ENCODE results near the gene TBL3.
"Not testable (repeated sequence)": the region's sequence is repeated elsewhere in the genome, so short reads cannot be mapped to it uniquely, and the experiment has no call there.

The TBL3 gene

GRCh38 chr16:2006317-2006716 lies 34.5 kb downstream of the TBL3 start:
- no peak for ATAC-seq
- Mint-ChIP-seq H3K27ac (peak overlapping the region; percentile 93), H3K4me1 (peaks cover 50% of the 10 kb centered on the region), H3K4me3 (peak overlapping the region; percentile 87), H3K36me3 (peaks cover 54% of the 10 kb centered on the region), H3K9me3 (no peaks in the 10 kb centered on the region)
- no peak for DNase-seq (ENCODE audit: low spot score in 2 of 2)

DNA sequence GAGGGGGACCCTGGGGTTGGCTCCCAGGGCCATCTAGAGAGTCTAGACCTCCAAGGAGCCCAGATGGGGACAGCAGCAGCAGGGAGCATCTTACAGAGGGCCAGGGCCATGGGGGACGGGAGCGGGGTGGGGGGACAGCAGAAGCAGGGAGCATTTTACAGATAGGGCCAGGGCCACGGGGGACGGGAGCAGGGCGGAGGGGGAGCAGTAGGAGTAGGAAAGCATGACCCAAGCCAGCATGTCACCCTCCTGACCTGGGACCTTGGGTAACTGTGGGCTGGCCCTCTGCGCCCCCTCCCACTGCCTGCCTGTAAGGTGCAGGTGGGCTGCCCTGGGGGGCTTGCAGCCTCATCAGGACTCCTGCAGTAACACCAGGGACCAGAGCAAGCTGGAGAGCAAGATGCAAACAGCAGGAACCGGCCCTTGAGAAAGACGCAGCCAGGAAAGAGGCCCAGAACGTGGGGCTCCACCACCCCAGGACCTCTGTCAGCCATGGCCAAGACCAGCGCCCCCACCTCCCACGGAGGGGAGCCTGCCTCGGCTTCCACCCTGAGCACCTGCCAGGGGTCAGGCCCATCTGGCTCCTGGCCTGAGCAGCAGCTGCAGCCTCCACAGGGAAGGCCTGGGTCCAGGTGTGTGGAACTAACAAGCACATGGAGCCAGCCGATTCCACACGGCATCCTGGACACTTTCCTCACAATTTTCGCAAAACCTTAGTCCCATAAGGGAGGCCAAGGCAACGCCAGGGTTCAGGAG lies 35.4 kb downstream of the TBL3 start:
- DNase-seq (ENCODE audit: low spot score in 2 of 2) (no peak), ATAC-seq (no peak)
- H3K36me3 Mint-ChIP-seq = peaks cover 48% of the 10 kb centered on the region
- peak overlapping the region; percentile 93 for H3K27ac Mint-ChIP-seq
- no peaks in the 10 kb centered on the region for H3K9me3 Mint-ChIP-seq
- H3K4me1 Mint-ChIP-seq = peaks cover 50% of the 10 kb centered on the region
- peak overlapping the region; percentile 87 for H3K4me3 Mint-ChIP-seq

DNA sequence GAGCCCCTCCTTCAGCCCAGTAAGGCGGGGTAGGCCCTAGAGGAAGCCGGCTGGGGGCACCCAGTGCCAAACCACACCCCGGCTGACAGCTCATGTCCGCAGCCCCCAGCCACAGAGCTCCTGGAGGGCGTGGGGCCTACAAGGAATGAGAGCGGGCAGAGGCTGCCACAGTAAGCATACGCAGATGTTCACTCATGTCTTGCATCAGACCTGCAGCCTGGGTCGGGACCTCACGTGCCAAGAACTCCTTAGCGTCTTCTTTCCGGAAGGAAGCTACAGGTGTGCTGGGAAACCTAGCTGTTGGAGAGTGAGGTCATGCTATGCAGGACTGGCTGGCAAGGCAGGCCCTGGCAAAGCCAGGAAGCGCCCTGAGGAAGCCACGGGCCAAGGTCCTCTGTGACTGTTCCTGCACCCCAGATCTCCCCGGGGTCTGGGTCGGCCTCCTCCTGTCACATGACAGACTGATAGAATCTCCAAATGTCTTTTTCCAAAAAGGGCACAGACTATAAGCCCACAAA lies 36.2 kb downstream of the TBL3 start:
- Mint-ChIP-seq H3K9me3 (no peaks in the 10 kb centered on the region), H3K4me1 (peaks cover 50% of the 10 kb centered on the region), H3K4me3 (peak overlapping the region; percentile 87), H3K27ac (peak overlapping the region; percentile 93), H3K36me3 (peaks cover 39% of the 10 kb centered on the region)
- ATAC-seq = no peak
- DNase-seq (ENCODE audit: low spot score in 2 of 2) = no peak

- no peak for DNase-seq (ENCODE audit: low spot score in 2 of 2)
- H3K36me3 Mint-ChIP-seq = peaks cover 33% of the 10 kb centered on the region
- ATAC-seq = peak; percentile 3
- peak overlapping the region; percentile 93 for H3K27ac Mint-ChIP-seq
- H3K4me3 Mint-ChIP-seq = peak overlapping the region; percentile 87
- H3K9me3 Mint-ChIP-seq = no peaks in the 10 kb centered on the region
- H3K4me1 Mint-ChIP-seq = peaks cover 50% of the 10 kb centered on the region
Measured at GRCh38 chr16:2008631-2009163, 36.8 kb downstream of the TBL3 start.

DNA sequence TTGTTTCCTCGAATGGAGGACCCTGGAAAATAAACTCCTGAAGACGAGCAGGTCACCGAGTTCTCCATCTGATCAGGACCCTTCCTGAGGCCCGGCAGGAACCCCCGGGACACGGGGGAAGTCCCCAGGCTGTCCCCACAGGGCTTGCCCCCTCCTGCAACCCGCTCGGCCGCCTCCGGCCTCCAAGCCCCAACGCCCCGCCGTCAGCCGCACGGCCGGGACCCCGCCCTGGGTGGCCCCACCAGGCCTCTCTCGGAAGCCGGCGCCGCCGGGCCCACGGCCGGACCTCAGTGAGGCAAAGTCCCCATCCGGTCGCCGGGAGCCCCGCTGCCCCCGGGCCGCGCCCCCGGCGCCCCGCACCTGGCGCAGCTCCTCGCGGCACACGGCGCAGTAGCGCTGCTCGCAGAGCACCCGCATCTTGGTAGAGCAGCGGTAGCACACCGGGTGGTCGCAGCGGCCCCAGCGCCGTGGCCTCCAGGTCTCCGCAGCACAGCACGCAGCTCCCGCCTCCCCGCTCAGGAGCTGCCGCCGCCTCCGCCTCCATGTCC lies 37.4 kb downstream of the TBL3 start:
- H3K4me1 Mint-ChIP-seq = peaks cover 46% of the 10 kb centered on the region
- ATAC-seq = peak; percentile 58
- peak overlapping the region; percentile 87 for H3K4me3 Mint-ChIP-seq
- no peak for DNase-seq (ENCODE audit: low spot score in 2 of 2)
- H3K27ac Mint-ChIP-seq = peak overlapping the region; percentile 93
- peaks cover 33% of the 10 kb centered on the region for H3K36me3 Mint-ChIP-seq
- H3K9me3 Mint-ChIP-seq = no peaks in the 10 kb centered on the region

- Mint-ChIP-seq H3K36me3 (peaks cover 31% of the 10 kb centered on the region), H3K27ac (peak within 1 kb of the TSS; percentile 93), H3K4me3 (peak within 1 kb of the TSS; percentile 87), H3K4me1 (peaks cover 39% of the 10 kb centered on the region), H3K9me3 (no peaks in the 10 kb centered on the region)
- DNase-seq (ENCODE audit: low spot score in 2 of 2) (peak; percentile 72 to 83), ATAC-seq (peak; percentile 97)
Measured at GRCh38 chr16:2009791-2010510, 38.1 kb downstream of the TBL3 start, which contains the start of gene ZNF598. Gene ZNF598, minus strand, starts transcription at chr16:2009821.

GRCh38 chr16:2011726-2012125 lies 39.9 kb downstream of the TBL3 start:
- ATAC-seq; DNase-seq (ENCODE audit: low spot score in 2 of 2); H3K27ac Mint-ChIP-seq; H3K4me3 Mint-ChIP-seq; H3K9me3 Mint-ChIP-seq: not testable (repeated sequence)
- Mint-ChIP-seq H3K4me1 (peaks cover 23% of the 10 kb centered on the region), H3K36me3 (peaks cover 27% of the 10 kb centered on the region)

DNA sequence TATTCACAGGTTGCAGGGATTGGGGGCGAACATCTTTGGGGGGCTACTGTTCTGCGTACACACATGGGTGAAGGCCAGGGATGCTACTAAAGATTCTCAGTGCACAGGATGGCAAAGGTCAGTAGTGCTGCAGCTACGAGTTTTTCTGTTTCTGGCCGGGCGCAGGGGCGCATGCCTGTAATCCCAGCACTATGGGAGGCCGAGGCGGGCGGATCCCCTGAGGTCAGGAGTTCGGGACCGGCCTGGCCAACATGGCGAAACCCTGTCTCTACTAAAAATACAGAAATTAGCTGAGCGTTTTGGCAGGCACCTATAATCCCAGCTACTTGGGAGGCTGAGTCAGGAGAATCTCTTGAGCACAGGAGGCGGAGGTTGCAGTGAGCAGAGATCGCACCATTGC lies 41.7 kb downstream of the TBL3 start:
- Mint-ChIP-seq H3K27ac (no peak overlapping the region), H3K4me3 (no peak overlapping the region), H3K4me1 (peaks cover 5% of the 10 kb centered on the region), H3K36me3 (peaks cover 11% of the 10 kb centered on the region), H3K9me3 (no peaks in the 10 kb centered on the region)
- DNase-seq (ENCODE audit: low spot score in 2 of 2) (no peak), ATAC-seq (no peak)

- DNase-seq (ENCODE audit: low spot score in 2 of 2) (no peak), ATAC-seq (no peak)
- Mint-ChIP-seq H3K27ac (no peak overlapping the region), H3K4me1 (no peaks in the 10 kb centered on the region), H3K4me3 (no peak overlapping the region), H3K36me3 (peaks cover 1% of the 10 kb centered on the region), H3K9me3 (no peaks in the 10 kb centered on the region)
Measured at GRCh38 chr16:2015117-2015946, 43.5 kb downstream of the TBL3 start.

DNA sequence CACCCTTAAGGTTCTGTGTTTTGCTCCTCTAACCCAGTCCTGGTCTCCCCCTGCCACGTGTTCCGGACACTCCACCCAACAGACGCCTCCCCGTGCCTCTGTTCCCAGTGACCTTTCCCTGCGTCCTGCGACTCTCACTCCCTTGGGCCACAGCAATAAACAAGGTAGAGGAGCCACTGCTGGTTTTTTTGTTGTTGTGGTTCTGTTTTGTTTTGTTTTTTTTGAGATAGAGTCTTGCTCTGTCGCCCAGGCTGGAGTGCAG lies 44.0 kb downstream of the TBL3 start:
- Mint-ChIP-seq H3K27ac (no peak overlapping the region), H3K9me3 (no peaks in the 10 kb centered on the region), H3K4me3 (no peak overlapping the region), H3K36me3 (no peaks in the 10 kb centered on the region), H3K4me1 (peaks cover 5% of the 10 kb centered on the region)
- no peak for ATAC-seq
- no peak for DNase-seq (ENCODE audit: low spot score in 2 of 2)

DNA sequence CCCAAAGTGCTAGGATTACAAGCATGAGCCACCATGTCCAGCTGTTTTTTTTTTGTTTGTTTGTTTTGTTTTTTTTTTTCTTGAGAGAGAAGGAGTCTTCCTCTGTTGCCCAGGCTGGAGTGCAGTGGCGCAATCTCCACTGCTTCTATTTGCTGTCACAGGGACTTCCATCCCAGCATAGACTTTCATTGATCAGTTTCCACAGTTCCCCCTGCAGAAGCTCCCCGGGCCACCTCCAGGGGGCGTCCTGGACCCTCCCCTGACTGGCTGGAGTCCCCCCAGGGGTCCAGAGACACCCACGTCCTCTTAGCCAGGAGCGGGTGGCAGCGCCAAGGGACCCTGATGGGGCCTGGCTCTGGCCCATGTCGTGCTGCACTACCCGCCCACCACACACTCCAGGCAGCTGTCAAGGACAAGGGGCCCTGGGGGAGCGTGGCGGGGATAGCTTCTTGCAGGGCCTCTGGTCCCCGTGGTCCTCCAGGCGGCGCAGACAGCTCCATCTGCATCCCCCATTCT lies 44.6 kb downstream of the TBL3 start:
- Mint-ChIP-seq H3K4me3 (no peak overlapping the region), H3K27ac (no peak overlapping the region), H3K36me3 (no peaks in the 10 kb centered on the region), H3K4me1 (peaks cover 6% of the 10 kb centered on the region), H3K9me3 (no peaks in the 10 kb centered on the region)
- ATAC-seq = peak; percentile 39
- peak in 1 of 2 donors; percentile 74 for DNase-seq (ENCODE audit: low spot score in 2 of 2)

DNA sequence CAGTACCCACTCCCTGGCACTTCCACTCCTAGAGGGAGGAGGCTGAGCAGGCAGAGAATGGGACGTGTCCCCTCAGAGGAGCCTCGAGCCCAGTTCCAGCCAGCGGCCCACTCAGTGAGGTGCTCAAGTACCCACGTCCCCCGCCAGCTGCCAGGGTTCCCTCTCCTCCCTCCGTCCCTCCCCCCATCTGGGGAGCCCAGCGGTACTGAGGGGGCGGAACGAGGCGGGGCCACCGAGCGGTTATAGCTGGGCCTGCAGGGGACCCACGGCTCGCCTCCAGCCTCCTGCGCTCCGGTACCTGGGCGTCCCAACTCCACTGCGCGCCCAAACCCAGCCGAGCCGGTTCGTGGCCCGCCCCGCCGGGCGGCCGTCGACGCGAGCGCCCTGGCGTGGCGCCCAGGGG lies 47.7 kb downstream of the TBL3 start, which contains the start of gene NPW:
TSS of gene NPW (plus strand) at position 268 of the 403 bp plus-strand sequence.
- Mint-ChIP-seq H3K36me3 (no peaks in the 10 kb centered on the region), H3K4me1 (peaks cover 19% of the 10 kb centered on the region), H3K27ac (no peak within 1 kb of the TSS), H3K4me3 (peak within 1 kb of the TSS; percentile 33), H3K9me3 (no peaks in the 10 kb centered on the region)
- no peak for DNase-seq (ENCODE audit: low spot score in 2 of 2)
- no peak for ATAC-seq

DNA sequence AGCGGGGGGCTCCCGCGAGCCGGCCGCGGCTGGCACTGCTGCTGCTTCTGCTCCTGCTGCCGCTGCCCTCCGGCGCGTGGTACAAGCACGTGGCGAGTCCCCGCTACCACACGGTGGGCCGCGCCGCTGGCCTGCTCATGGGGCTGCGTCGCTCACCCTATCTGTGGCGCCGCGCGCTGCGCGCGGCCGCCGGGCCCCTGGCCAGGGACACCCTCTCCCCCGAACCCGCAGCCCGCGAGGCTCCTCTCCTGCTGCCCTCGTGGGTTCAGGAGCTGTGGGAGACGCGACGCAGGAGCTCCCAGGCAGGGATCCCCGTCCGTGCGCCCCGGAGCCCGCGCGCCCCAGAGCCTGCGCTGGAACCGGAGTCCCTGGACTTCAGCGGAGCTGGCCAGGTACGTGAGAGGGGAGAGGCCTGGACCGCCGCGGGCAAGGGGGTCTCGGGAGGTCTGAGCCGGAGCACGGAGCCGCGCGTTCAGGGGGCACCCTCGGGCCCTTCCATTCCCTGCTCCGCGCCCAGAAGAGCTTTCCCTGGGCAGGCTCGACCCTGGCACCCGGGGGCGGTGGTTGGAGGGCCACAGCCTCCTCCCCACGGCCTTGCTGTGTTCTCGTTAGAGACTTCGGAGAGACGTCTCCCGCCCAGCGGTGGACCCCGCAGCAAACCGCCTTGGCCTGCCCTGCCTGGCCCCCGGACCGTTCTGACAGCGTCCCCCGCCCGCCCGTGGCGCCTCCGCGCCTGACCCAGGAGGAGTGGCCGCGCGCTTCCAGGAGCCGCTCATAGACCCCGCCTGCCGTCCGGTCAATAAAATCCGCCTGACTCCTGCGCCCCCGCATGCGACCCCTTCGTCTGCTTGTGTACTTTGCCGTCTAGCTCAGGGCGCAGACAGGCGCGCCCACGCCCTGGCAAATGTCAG lies 48.3 kb downstream of the TBL3 start:
- H3K4me1 Mint-ChIP-seq = peaks cover 19% of the 10 kb centered on the region
- DNase-seq (ENCODE audit: low spot score in 2 of 2) (no peak), ATAC-seq (no peak)
- peak overlapping the region; percentile 33 for H3K4me3 Mint-ChIP-seq
- H3K27ac Mint-ChIP-seq = no peak overlapping the region
- H3K36me3 Mint-ChIP-seq = no peaks in the 10 kb centered on the region
- no peaks in the 10 kb centered on the region for H3K9me3 Mint-ChIP-seq

- Mint-ChIP-seq H3K4me1 (peaks cover 30% of the 10 kb centered on the region), H3K36me3 (no peaks in the 10 kb centered on the region), H3K27ac (peak overlapping the region; percentile 87), H3K9me3 (no peaks in the 10 kb centered on the region), H3K4me3 (peak overlapping the region; percentile 74)
- DNase-seq (ENCODE audit: low spot score in 2 of 2) (peak in 1 of 2 donors; percentile 68), ATAC-seq (peak; percentile 51)
Measured at GRCh38 chr16:2022723-2023091, 50.9 kb downstream of the TBL3 start.

Data from stimulated activated effector memory CD8-positive, alpha-beta T cell treated with anti-CD3 and anti-CD28 coated beads, Interleukin-12 subunit alpha, Interleukin-12 subunit beta, amount 100 ng/mL, for 72 hours (primary cell).